NOMO-1 treated with DMSO at 0.1 percent for 48 hours (cell line): ENCODE results near the gene AHCYL2.
"Not testable (repeated sequence)": the region's sequence is repeated elsewhere in the genome, so short reads cannot be mapped to it uniquely, and the experiment has no call there.

Experiments
- DNase-seq: peaks from one replicate; lab custom pipeline; 2025; ENCODE audit not compliant: unreplicated experiment; lab: John Stamatoyannopoulos, UW

AHCYL2 gene

GRCh38 chr7:129240119-129240820, 15.4 kb downstream of the AHCYL2 start:
- DNase-seq, result no peak

DNA sequence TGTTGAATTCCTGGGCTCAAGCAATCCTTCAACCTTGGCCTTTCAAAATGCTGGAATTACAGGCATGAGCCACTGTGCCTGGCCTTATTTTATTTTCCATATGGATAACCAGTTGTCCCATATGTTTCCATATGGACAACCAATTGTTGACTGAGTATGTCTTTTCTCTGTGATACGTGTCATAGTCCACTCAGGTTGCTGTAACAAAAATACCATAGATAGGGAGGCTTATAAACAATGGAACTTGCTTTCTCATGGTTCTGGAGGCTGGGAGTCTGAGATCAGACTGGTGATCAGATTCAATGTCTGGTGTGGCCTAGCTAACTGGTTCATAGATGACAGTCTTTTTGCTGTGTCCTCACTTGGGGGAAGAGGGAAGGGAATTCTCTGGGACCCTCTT, 19.4 kb downstream of the AHCYL2 start:
- no peak for DNase-seq

GRCh38 chr7:129245533-129245932, 20.7 kb downstream of the AHCYL2 start:
- DNase-seq, result no peak

DNA sequence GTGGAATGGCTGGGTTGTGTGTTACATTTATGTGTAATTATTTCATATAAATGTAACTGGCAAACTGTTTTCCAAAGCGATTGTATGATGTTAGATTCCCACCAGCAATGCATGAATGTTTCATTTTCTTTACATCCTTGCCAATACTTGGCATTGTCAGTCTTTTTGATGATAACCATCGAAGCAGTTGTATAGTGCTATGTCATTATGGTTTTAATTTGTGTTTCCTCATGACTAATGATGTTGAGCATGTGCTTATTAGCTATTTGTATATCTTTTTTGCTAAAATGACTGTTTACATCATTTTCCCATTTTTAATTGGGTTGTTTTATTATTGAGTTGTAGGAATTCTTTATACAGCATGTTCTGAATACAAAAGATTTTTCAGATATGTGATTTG, 22.3 kb downstream of the AHCYL2 start:
- DNase-seq, result no peak

- no peak for DNase-seq
These were observed 27.3 kb downstream of the AHCYL2 start for GRCh38 chr7:129252128-129252527.

DNA sequence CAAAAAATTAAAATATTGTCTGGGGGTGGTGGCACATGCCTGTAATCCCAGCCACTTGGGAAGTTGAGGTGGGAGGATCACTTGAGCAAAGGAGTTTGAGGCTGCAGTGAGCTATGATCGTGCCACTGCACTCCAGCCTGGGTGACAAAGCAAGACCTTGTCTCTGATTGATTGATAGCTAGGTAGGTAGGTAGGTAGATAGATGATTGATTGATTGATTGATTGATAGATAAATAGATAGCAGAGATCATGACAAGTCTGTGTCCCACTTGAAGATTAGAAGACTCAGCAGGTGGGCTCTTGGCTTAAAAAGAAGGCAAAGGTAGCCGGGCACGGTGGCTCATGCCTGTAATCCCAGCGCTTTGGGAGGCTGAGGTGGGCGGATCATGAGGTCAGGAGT, 27.8 kb downstream of the AHCYL2 start:
- DNase-seq, result not testable (repeated sequence)

DNA sequence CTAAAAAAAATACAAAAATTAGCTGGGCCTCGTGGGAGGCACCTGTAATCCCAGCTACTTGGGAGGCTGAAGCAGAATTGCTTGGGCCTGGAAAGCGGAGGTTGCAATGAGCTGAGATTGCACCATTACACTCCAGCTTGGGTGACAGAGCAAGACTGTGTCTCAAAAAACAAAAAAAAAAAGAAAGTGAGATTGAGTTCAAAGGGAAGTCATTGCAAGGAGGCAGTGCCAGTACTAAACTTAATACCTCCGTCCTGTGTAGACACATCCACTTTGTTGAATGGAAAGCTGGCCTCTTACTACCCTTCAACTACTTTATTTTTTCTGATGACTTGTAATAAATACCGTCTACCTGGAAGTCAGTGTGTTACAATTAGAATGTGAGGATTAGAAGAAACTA, 31.0 kb downstream of the AHCYL2 start:
- no peak for DNase-seq

DNA sequence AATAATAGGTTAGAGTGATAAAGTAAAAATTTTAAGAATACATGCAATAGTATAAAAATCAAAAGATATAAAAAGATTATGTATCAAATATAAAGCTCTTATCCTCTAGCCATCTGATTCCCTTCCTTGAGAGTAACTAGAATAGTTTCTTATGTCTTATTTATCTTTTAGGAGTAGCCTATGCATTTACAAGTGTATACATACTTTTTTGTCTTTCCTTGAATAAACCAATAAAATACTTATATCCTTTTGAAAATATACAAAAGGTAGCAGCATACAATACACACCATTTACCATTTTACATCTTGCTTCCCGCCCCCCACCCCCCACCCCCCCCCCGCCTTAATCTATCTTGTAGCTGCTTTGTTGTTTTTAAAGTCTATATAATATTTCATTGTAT, 31.4 kb downstream of the AHCYL2 start:
- no peak for DNase-seq

DNA sequence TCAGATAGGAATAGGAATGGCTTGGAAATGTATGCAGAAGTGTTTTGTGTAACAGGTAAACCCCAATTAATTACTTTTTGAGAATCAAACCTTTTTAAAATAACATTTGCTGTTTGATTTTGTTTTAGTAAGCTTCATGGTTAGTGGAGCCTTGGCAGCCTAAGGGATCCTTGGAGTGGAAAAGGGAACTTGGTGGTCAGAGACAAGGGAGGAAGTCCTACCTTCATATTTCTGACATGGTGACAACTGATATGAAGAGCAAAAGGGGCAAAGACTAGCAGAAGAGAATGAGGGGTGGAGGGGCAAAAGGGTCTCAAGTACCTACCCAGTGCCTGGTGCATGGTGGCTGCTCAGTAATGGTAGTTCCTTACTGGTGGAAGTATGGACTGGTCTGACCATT, 32.3 kb downstream of the AHCYL2 start:
- DNase-seq, result no peak

DNA sequence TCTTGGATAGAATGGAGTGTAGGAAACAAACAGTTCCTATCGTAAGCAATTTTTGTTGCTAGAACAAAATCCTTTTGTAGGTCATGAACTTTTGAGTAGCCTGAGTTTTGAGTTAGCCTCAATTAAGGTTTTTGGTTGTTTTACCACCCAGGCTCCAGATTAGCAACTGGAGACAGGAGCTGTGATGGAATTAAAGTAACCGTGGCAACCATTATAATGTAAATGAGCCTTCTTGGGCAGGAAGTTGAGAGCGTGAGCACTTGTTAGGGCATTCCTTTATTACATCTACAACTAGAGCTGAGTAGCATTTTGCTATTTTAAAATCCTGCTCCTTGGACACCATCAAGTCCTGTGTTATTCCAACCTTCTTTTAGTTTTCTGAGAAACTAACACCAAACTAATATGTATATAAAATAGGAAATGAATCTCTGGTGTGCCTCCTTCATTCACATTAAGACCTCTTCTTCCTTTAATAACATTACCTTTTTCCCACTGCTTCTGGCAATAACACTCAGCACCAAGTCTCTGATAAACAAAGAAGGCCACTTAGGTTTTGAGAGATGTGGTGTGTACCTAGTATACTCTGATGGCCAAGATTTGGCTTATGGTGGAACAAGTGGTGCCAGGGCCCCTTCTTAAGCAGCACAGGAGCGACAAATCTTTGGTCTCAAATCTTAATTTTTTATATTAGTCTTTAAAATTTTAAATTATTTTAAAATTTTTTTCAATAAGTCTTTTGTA, 34.0 kb downstream of the AHCYL2 start:
- DNase-seq, result no peak

DNA sequence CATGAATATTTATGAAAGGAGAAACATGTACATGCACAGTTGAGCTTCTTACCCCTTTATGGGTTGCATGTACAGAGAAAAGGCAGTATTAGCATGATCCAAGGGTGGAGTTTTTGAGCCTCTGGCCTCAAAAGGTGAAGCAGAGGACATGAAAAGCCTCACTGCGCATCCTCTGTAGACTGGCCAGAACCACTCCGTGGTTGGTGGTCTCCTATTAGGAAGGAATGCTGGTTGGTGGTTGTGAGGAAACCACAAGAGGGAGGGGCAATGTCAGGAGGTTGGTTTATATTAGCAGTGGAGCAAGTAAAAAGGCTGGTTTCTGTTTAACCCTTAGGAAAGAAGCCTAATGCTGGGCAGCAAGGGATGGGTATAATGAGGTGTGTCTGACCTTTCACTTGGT, 37.5 kb downstream of the AHCYL2 start:
- DNase-seq, result no peak

DNA sequence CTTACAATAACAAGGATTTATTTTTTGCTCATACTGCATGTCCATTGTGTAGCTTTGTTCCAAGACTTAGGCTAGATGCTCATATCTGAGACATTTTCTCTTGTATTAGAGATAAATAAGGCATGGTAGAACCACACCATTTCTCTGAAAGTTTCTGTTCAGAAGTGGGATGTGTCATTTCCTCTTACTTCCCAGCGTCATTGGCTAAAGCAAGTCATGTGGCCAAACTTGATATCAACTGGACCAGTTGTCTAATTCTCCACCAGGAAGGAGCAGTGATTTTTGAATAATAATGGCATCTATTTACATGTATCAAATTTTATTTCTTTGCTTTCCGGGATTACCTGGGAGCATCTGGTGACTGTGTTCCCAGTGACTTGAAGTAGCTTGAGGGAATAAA, 38.3 kb downstream of the AHCYL2 start:
- DNase-seq, result no peak

GRCh38 chr7:129264534-129264933, 39.7 kb downstream of the AHCYL2 start:
- no peak for DNase-seq

- DNase-seq, result no peak
These were observed 40.5 kb downstream of the AHCYL2 start for GRCh38 chr7:129265328-129265727.

GRCh38 chr7:129266181-129266580, 41.4 kb downstream of the AHCYL2 start:
- DNase-seq, result no peak

- no peak for DNase-seq
These were observed 45.2 kb downstream of the AHCYL2 start for GRCh38 chr7:129270077-129270476.

DNA sequence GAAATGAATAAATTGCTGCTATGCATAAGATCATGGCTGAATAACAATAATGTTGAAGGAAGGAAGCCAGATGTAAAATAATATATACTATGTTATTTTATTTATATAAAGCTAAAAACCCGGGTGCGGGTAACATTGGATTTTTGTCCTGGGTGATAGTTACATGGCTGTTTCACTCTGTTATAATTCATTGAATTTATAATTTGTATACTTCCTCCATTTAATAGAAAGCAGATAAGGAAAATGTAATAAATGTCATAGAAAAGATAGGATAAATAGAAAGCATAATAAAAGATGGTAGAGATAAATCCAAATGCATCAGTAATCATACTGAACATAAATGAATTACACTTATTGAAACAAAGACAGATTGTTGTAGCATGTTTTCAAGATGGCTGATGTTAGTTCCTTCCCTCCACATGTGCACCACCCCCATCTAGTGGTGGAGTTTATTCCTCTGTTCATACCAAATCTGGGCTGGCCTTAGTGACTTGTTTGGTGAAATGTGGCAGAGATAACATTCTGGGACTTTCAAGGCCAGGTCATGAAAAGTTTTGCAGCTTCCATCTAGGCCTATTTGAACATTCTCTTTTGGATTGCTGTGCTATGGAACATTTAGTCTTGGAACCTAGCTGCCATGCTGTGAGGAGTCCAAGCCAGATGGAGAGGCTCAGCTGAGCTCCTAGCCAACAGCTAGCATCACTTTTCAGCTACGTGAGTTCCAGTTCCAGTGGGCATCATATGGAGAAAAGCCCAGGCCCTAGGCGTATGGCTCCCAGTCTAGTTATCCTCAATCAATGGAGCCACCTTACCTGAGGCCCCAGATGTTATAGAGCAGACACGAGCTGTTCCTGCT, 46.9 kb downstream of the AHCYL2 start:
- peak; percentile 35 for DNase-seq

- DNase-seq, result no peak
These were observed 49.1 kb downstream of the AHCYL2 start for GRCh38 chr7:129273936-129274335.

GRCh38 chr7:129277629-129278028, 52.8 kb downstream of the AHCYL2 start:
- no peak for DNase-seq

GRCh38 chr7:129278688-129279087, 53.9 kb downstream of the AHCYL2 start:
- DNase-seq, result no peak

DNA sequence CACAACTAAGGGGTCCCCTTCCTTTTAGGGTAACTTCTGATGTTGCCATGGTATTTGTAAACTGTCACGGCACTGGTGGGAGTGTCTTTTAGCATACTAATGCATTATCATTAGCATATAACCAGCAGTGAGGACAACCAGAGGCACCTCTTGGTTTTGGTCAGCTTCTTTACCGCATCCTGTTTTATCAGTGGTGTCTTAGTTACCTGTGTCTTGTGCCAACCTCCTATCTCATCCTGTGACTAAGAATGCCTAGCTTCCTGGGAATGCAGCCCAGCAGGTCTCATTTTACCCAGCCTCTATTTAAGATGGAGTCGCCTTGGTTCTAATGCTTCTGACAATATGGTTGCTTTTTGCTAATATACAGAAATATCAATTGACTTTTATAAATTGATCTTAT, 54.9 kb downstream of the AHCYL2 start:
- no peak for DNase-seq

DNA sequence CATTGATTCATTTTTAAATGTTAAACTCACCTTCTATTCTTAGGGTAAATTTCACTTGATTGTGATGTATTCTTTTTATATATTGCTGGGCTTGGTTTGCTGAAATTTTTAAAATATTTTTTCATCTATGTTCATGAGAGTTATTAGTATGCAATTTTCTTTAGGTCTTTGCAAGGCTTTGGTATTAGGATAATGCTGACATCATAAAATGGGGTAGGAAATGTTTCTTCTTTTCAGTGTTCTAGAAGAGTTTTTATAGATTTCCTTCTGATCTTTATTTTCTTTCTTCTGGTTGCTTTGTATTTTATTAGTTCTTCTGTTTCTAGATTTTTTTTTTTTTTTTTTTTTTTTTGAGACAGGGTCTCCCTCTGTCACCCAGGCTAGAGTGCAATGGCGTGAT, 56.3 kb downstream of the AHCYL2 start:
- DNase-seq, result no peak
